ENCODE measurements around the gene AMBRA1.
"Not testable (repeated sequence)": the region's sequence is repeated elsewhere in the genome, so short reads cannot be mapped to it uniquely, and the experiment has no call there.

Gene AMBRA1

GRCh38 chr11:46611526-46612304, 17.9 kb upstream of the AMBRA1 start:
- no peak for DNase-seq

DNA sequence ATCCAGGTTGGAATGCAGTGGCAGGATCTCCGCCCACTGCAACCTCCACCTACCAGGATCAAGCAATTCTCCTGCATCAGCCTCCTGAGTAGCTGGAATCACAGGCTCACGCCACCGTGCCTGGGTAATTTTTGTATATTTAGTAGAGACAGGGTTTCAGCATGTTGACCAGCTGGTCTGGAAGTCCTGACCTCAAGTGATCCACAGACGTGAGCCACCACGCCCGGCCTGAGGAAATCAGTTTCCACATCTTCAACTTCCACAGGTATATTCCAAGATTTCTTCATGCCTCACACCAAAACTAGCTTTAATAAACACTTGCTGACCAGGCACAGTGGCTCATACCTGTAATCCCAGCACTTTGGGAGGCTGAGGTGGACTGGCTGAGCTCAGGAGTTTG, 15.6 kb upstream of the AMBRA1 start:
- DNase-seq = no peak

- DNase-seq = no peak
These were observed 13.7 kb upstream of the AMBRA1 start for GRCh38 chr11:46607516-46607915.

- no peak for DNase-seq
These were observed 11.0 kb upstream of the AMBRA1 start for GRCh38 chr11:46604796-46605195.

DNA sequence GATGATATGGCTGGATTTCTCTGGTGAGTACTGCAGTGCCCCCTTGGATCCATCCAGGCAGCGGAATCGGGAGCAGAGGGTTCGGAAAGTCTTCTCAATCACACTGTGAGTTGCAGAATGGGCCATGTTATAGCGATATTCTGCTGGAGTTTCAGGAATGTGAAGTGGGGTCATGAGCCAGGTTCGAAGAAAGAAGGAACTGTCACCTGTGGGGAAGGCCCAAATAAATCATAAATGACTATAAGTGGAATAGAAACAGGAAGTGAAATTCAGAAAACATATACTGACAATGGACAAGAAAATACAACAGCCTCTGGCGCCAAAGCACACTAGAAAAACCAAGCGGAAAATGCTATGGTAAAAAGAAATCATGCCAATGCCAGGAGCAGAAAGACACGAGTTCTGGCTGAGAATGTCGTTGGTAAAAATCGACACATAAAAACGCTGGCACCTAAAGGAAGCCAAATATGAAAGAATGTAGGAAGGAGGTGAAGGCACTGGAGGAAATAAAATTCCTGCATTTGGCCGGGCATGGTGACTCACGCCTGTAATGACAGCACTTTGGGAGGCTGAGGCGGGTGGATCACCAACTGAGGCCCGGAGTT, 10.0 kb upstream of the AMBRA1 start:
- no peak for DNase-seq

GRCh38 chr11:46601129-46601528, 7.3 kb upstream of the AMBRA1 start:
- DNase-seq = no peak

DNA sequence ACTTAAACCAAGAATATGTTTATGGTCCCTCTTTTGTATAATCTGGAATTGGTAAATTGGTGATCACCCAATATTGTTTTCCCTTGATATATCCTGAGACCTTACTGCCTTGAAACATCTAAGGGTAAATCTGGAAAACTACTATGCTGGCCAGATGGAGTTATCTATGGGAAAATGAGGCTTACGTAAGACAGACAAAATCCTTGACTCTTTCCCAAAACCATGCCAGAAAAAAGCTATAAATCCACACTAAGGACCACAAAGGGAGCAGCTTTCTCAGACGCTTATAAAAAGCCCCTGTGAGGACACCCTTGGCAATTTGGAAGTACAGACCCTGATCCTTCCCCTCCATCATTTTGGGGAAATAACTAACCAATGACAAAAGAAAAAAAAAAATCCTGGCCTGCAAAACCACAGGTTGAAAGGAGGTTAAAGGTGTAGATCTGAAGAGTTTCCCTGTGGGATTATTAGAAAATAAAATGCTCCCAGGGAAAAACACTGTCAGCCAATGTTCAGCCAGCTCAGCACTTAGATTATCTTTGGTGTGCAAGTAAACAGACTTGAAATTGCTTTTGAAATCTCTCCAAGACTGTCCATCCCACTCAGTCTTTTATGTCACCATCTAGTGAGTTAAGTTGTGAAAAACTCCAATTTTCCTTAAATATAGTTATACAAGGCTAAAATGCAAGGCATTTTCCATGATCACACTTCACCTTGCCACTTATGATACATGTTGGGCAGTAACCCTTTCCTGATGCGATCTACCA, 6.6 kb upstream of the AMBRA1 start:
- no peak for DNase-seq

DNA sequence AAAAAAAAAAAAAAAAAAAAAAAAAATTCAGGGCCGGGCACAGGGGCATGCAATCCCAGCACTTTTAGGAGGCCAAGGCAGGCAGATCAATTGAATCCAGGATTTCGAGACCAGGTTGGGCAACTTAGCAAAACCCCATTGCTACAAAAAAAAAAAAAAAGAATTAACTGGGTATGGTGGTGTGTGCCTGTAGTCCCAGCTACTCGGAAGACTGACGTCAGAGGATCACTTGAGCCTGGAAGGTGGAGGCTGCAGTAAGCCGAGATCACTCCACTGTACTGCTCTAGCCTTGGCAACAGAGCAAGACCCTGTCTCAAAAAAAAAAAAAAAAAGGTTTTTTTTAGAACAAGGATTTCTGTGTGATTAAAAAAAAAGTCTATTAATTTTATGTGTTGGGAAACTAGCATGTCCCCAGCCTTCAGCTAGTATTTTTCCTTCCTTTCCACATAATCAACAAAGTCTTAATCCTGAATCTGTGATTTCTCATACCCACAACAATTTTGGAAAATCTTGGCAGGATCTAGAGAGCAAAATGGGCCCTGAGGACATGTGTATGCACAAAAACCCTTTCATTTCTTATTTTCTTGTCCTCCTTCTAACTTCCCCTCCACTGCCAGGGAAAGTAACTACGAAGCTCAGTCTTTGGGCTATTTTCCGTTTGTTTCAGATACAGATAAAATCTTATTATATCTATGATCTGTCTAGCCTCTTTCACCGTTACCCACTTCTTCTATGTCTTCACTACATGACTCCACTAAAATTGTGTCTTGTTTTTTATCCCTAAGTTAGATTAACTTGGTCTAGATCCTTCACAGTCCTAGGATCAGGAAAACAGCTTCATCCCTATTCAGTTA, 5.7 kb upstream of the AMBRA1 start:
- no peak for DNase-seq

- no peak for DNase-seq
These were observed 3.9 kb upstream of the AMBRA1 start for GRCh38 chr11:46597609-46598219.

DNA sequence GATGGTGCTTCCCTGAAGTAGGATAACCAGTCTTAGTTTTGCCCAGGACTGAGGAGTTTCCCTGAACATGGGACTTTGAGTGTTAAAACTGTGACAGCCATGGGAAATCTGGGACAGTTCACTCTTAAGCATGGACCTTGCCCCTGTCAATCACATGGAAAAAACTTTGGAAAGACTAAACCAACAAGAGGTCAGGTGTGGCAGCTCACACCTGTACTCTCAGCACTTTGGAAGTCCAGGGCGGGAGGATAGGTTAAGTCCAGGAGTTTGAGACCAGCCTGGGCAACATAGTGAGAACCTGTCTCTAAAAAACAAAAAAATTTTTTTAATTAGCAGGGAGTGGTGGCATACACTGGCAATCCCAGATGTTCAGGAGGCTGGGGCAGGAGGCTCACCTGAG, 3.3 kb upstream of the AMBRA1 start:
- DNase-seq = no peak

- no peak for DNase-seq
These were observed 962 bp upstream of the AMBRA1 start for GRCh38 chr11:46594785-46595184.

GRCh38 chr11:46594374-46594700, 514 bp upstream of the AMBRA1 start:
- no peak for DNase-seq

GRCh38 chr11:46590740-46591605, 2.9 kb downstream of the AMBRA1 start:
- DNase-seq = no peak

DNA sequence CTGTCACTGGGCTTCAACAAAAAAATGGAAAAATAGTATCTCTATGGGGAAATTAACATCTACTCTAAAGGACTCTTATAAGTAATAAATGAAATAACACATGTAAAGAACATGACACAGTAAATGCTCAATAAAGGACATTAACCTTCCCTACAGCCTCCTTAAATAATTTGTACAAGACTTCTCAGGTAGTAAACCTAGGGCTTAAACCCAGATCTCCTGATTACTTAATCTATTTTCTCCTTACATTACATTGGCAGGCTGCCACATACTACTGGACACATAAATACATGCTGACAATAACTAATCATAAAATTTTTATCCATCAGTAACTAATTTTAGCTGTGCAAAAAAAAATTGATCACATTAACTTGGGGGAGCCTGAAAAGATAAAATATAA, 4.9 kb downstream of the AMBRA1 start:
- no peak for DNase-seq

- no peak for DNase-seq
These were observed 5.7 kb downstream of the AMBRA1 start for GRCh38 chr11:46588131-46588530.

GRCh38 chr11:46583513-46583912, 10.3 kb downstream of the AMBRA1 start:
- not testable (repeated sequence) for DNase-seq

- DNase-seq = no peak
These were observed 11.2 kb downstream of the AMBRA1 start for GRCh38 chr11:46582588-46582987.

DNA sequence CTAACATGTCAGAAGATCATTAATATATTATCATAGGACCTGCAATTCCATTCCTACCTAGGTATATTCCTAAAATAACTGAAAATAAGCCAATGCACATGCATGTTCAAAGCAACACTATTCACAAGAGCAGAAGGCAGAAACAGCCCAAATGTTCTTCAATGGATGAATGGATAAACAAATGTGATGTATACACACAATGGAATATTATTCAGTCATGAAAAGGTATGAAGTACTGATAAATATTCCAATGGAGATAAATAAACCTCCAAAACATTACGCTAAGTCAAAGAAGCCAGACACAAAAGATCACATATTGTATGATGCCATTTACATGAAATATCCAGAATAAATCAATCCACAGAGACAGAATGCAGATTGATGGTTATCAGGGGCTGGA, 16.8 kb downstream of the AMBRA1 start:
- no peak for DNase-seq

DNA sequence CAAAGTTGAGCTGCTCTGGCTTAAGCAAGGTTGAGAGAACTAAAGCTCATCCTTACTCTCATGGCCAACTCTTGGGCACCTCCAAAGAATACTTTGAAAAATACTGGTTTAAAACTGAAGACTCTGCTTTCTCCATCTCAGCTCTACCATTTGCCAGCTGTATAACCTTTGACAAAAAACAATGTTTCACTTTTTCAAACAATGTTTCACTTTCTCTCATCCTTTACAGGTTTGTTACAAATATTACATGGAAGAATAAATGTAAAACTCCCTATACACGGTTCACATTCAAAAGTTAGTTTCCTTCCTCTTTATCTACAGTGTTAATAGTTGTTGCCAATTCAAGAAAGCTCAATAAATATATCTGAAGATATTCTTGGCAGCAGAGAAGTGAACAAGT, 19.2 kb downstream of the AMBRA1 start:
- DNase-seq = no peak

- no peak for DNase-seq
These were observed 22.9 kb downstream of the AMBRA1 start for GRCh38 chr11:46570790-46571398.

GRCh38 chr11:46565232-46565840, 28.5 kb downstream of the AMBRA1 start:
- no peak for DNase-seq

All from inflammatory macrophage (primary cell).